NCI-H2171 treated with DMSO at 0.1 percent for 48 hours (cell line): ENCODE data around the gene CPEB1.
"Not testable (repeated sequence)": the region's sequence is repeated elsewhere in the genome, so short reads cannot be mapped to it uniquely, and the experiment has no call there.

ENCODE experiments used
- DNase-seq: peaks from one replicate; lab custom pipeline; 2025; lab: John Stamatoyannopoulos, UW

CPEB1 gene

GRCh38 chr15:82513587-82513986, 133.6 kb downstream of the CPEB1 start:
- not testable (repeated sequence) for DNase-seq

DNA sequence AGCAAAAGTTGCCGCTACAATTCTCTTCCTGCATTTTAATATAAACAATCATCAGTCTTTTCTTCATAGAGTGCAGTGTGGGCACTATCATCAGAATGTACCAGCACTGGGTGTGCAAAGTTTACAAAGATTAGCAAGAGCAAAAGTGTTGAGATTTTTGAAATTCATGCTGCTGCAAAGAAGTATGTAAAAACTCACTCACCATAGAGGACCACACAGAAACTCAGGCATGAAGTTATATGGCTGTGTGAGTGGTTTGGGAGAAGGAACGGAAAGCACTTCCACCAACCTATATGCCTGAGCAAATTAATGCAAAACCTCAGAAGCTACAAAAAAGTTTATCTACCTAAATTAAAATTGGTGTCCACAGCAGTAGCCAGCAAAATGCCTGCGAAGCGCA, 139.5 kb downstream of the CPEB1 start:
- DNase-seq: not testable (repeated sequence)

DNA sequence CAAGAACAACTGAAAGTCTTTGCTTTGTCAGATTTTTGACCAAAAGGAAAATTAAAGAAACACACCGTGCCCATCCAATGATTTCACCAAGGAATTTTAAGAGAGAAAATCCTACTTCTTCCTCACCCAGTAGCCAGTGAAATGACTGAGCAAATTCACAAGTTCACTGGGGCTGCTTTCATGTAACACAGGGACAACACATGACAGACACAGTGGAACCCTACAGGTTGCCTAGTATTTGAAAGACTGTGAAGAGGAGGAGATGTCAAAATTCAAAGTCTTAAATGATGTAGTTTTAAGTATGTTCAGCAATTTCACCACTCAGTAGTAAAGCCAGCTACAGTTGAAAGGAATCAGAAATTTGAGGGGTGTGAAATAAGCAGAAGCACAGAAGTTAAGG, 140.1 kb downstream of the CPEB1 start:
- not testable (repeated sequence) for DNase-seq

GRCh38 chr15:82505842-82506241, 141.3 kb downstream of the CPEB1 start:
- DNase-seq: not testable (repeated sequence)

DNA sequence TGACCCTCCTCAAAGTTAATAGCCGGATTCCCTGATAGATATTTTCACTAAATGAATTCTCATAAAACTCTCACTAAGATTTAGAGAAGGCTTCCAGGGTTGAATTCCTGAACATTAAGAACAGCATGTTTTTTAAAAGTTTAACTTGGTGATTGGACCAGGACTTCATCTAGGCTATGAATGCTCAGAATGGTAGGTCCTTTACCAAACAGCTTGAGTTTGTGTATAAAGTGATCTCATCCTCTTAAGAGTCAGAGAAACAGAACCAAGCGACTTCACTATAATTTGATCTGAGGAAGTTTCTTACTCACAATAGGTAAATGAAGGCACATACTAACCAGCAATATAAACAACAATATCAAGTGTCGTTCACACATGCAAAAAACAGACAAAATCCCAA, 143.1 kb downstream of the CPEB1 start:
- DNase-seq: not testable (repeated sequence)

GRCh38 chr15:82502700-82503339, 144.3 kb downstream of the CPEB1 start:
- not testable (repeated sequence) for DNase-seq

- not testable (repeated sequence) for DNase-seq
Observed at GRCh38 chr15:82500772-82501171, 146.4 kb downstream of the CPEB1 start.

GRCh38 chr15:82497978-82498377, 149.2 kb downstream of the CPEB1 start:
- DNase-seq: not testable (repeated sequence)
